Right ventricle myocardium inferior (tissue), 1 donor: ENCODE measurements around the gene RHBDF2. TPM values are rescaled to one million over a fixed set of nuclear protein-coding genes. Genes with fewer than 3 reads are reported as not detected.
"Not testable (repeated sequence)": the region's sequence is repeated elsewhere in the genome, so short reads cannot be mapped to it uniquely, and the experiment has no call there.

ENCODE experiments used
- ATAC-seq: fragments of 200-7000 bp; cut with Tn5 transposase; one replicate; pipeline ENCODE4 v1.9.1; 2020; ENCODE audit warnings: mild to moderate bottlenecking, moderate library complexity
- DNase-seq: peaks from one replicate; pipeline ENCODE4 v3.0.0; 2021; ENCODE audit errors: missing footprints
- intact Hi-C: fragments of 100-400 bp; cut with DNase I; formaldehyde crosslinking; loops from one replicate; pipeline ENCODE4 v1.11.0; 2022
- total RNA-seq: library from RNA; stranded (reverse); fragmentation: NEBNext Ultra II Directional; extraction: Animal tissue kit (Norgen Biotek cat#: 25700); gene quantifications from one replicate; pipeline ENCODE4 v1.2.1, GENCODE V29; 2021
- donor health status: DM: no; HTN: yes; CAD: no; lungs with severe emphysema.

The RHBDF2 gene
- total RNA-seq, 1 donor from 2014 or later: 17.9 TPM

GRCh38 chr17:76528528-76529223 is 27.5 kb upstream of the RHBDF2 start:
- ATAC-seq: peak; percentile 47
- DNase-seq: peak; percentile 87
- intact Hi-C loops: no loop called here

DNA sequence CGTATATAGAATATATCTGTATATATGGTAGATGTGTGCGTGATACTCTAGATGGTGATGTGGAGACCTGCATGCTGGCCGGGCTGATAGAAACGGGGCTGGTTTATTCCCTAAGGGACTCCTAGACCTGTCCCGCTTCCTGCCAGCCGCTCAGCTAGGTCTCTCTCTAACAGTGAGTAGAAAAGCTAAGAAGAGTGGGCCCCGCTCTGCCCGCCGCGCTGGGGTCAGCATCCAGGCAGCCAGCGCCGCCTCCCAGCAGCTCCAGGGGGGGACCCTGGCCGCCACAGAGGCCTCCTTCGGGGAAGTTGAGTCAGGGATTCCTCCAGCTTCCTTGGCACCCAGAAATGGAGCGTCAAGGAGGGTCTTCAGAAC is 26.9 kb upstream of the RHBDF2 start:
- ATAC-seq (no peak), DNase-seq (peak; percentile 72)
- intact Hi-C loops: no loop called here

DNA sequence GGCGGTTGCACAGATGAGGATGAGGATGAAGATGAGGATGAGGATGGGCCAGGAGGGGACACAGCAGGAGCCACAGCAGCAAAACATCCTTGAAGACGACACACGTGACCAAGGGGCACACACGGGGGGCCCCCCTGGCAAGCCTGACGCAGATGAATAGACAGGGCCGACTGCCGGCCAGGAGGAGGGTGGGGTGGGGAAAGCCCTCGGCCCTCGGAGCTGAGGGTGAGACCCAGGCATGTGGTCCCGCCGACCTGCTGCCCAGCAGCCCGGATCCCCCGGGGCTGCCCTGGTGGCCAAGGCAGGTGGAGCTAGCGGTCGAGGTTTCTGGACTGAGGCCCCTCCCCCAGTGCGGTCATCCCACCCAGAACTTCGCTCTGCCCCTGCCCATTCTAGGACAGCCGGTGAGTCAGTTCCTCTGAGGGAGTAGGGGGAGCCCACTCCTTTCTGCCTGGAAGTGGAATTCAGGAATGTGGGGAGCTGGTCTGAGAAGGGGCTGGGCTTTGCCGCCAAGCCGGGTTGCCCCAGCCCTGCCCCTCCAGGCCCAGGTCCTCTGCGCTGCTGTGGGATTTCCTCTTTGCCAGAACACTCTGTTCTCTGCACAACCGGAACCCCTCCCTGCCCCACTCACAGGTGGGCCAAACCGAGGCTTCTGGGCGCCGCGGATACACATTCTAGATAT is 26.3 kb upstream of the RHBDF2 start:
- ATAC-seq: peak; percentile 28
- intact Hi-C loops: no loop called here
- DNase-seq: peak; percentile 78

DNA sequence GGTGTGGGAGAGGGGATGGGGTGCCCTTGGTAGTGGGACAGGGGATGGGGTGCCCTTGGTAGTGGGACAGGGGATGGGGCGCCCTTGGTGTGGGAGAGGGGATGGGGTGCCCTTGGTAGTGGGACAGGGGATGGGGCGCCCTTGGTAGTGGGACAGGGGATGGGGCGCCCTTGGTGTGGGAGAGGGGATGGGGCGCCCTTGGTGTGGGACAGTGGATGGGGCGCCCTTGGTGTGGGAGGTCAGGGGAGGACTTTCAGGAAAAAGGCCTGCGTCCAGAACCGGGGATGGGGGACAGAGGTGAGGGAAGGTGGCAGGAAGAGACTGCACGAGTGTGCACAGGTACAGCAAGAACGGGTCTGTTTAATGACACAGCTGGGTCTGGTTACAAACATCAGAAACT is 25.8 kb upstream of the RHBDF2 start:
- intact Hi-C loops, ATAC-seq: not testable (repeated sequence)
- peak; percentile 25 for DNase-seq

DNA sequence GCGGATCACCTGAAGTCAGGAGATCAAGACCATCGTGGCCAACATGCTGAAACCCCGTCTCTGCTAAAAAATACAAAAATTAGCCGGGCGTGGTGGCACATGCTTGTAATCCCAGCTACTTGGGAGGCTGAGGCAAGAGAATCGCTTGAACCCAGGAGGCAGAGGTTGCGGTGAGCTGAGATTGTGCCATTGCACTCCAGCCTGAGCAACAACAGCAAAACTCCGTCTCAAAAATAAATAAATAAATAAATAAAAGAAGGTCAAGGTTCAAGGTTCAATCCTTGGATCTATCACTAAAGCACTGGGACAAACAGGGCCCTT is 24.2 kb upstream of the RHBDF2 start:
- DNase-seq, intact Hi-C loops, ATAC-seq: not testable (repeated sequence)

DNA sequence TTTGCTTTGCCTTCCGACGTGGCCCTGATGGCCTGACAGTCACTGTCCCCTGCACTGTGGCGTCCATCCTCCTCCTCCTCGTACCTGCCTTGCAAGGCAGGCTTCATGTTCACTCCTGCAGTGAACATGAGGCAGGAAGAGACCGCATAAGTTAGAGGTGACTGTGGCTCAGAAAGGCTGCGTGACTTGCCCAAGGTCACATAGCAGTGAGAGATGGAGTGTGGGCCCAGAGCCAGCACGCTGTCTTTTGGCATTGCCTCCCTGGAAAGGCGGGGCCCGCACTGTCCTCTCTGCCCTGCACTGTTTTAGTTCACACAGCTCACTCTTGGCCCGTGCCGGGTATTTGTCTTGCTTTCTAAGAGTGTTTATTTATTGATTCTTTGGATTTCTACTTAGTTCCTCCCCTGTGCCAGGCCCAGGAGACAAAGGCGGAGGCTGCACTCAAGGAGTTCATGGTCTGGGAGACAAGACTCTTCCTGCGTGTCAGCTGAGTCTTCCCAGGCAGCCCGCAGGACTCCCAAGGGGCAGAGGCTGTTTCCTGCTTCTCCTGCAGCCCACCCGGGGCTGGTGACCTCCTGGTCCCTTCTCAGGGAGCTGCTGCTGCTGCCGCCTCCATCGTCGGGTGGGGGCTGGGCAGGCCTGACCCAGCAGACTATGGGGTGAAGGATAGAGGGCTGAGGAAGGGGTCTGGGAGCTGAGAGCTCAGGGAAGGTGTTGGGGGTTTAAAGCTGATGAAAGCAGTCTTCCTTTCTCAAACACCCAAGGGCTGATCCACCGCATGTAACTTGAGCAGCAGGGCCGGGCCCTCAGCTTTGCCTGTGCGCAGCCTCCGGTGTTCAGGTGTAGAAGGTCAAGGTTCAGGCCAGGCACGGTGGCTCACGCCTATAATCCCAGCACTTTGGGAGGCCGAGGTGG is 23.6 kb upstream of the RHBDF2 start:
- DNase-seq (peak; percentile 86), ATAC-seq (peak; percentile 22)
- intact Hi-C loops: no loop called here

DNA sequence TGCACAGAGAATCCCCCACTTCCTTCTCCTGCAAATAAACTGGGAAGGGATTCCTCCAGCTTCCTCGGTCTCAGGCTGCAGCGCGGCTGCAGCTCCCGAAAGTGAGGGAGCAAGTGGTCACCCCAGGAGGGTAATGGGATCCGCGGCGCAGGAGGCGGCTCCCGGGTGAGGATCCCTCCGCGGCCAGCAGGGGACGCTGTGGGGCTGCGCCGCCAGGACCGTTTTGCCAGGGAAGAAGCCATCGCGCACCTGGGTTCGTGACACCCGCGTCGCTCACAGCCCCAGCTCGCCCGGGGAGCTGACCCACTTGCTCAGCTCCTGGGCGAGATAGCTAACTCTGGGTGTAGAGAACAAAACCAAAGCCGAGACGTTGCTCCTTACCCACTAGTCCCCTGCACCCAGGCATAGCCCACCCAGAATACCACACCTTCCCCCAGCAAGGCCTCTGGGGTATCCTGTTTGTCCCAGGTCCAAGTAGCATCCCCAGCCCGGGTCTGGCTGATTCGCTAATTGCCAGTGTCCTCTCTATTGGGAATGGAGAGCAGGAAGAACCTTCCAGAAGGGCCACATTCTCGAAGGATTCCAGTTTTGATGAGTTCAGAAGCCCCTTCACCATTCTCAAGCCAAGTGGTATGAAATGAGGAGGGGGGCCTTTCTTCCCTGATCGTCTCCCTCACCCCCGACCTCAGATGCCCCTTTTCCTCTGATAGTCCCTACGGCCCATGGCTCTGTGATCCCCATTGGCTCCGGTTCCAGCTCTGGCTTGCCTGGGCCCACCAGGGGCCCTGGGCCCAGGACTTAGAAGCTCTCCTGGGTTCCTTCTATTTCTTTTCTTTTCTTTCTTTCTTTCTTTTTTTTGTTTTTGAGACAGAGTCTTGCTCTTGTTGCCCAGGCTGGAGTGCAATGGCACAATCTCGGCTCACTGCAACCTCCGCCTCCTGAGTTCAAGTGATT is 22.1 kb upstream of the RHBDF2 start:
- DNase-seq (peak; percentile 88), ATAC-seq (peak; percentile 38)
- intact Hi-C loops: loop anchor here (1.0 to 2.0 kb wide), 3 partner anchors 24 to 101 kb away; no protein-coding TSS in a partner anchor

- not testable (repeated sequence) for DNase-seq, ATAC-seq
- intact Hi-C loops: loop anchor here (2.0 kb wide), 1 partner anchor 103 kb away; no protein-coding TSS in a partner anchor
Observed at GRCh38 chr17:76521683-76522082, 20.5 kb upstream of the RHBDF2 start.

GRCh38 chr17:76521262-76521661 is 20.0 kb upstream of the RHBDF2 start:
- intact Hi-C loops: no loop called here
- peak; percentile 50 for DNase-seq
- ATAC-seq: no peak

DNA sequence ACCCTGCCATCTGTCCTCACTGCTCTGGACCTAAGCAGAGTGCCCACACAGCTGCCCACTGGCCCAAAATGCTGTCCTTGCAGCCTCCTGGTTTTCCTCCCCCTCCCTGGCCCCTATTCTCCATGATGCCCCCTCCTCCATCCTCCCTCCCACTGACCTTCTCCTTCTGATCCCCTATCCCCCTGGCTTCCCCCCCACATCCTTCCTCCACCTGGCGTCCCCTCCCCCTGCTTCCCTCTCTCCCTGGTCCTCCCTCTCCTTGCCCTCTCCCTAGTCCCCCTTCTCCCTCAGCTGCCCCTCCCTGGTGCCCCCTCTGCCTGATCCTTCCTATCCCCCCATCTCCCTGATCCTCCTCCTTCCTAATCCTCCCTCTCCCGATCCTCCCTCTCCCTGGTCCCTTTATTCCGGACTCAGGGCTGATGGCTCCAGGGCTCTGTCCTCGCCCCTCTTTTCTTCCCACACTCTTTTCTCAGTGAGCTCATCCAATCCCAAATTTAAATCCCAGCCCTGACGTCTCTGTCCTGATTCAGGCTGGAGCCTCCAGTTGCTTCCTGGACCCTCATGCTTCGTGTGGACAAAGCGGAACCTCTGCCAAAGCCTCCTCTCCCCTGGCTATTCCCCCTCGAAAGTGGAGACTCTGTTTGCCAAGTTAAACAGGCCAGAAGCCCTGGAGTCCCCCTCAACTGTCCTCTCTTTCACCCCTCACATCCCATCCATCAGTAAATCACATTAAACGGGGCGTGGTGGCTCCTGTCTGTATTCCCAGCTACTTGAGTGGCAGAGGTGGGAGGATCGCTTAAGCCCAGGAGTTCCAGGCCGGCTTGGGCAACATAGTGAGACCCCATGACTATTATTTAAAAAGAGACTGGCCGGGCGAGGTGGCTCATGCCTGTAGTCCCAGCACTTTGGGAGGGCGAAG is 18.1 kb upstream of the RHBDF2 start:
- intact Hi-C loops: no loop called here
- ATAC-seq: no peak
- no peak for DNase-seq

GRCh38 chr17:76517638-76518038 is 16.4 kb upstream of the RHBDF2 start:
- ATAC-seq (no peak), DNase-seq (peak; percentile 27)
- intact Hi-C loops: no loop called here

GRCh38 chr17:76515274-76515949 is 14.2 kb upstream of the RHBDF2 start:
- peak; percentile 78 for ATAC-seq
- peak; percentile 81 for DNase-seq
- intact Hi-C loops: no loop called here

- intact Hi-C loops, ATAC-seq, DNase-seq: not testable (repeated sequence)
Observed at GRCh38 chr17:76514355-76514754, 13.1 kb upstream of the RHBDF2 start.

DNA sequence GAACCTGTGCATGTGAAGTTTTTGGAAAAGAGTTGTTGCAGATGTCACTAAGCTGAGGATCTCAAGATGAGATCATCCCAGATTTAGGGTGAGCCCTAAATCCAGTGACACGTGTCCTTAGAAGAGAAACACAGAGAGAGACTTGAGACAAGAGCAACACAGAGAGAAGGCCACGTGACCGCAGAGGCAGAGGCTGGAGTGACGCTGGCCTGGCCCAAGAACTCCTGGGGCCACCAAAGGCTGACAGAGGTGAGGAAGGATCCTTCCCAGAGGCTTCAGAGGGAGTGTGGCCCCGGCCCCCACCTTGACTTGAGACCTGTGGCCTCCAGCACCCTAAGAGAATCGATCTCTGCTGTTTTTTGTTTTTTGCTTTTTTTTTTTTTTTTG is 12.1 kb upstream of the RHBDF2 start:
- ATAC-seq: no peak
- intact Hi-C loops: no loop called here
- DNase-seq: peak; percentile 22

GRCh38 chr17:76512366-76513305 is 11.4 kb upstream of the RHBDF2 start:
- peak; percentile 46 for DNase-seq
- intact Hi-C loops: no loop called here
- no peak for ATAC-seq
